PC-3 (cell line): ENCODE data around the gene LRCH1. TPM values are rescaled to one million over a fixed set of nuclear protein-coding genes. Genes with fewer than 3 reads are reported as not detected.

Source experiments
- ATAC-seq: fragments of 200-7000 bp; cut with Tn5 transposase; 2 replicates; pipeline ENCODE4 v1.9.1; 2020; ENCODE audit warnings: mild to moderate bottlenecking, moderate library complexity
- BruUV-seq: library from RNA; stranded (reverse); fragments of 400-500 nt; replicated peaks from 2 replicates; lab custom pipeline; 2021; lab: Mats Ljungman, UMichigan
- CTCF ChIA-PET: fragments of 300-600 bp; sonication (Branson Sonifier 250); formaldehyde crosslinking; loops from one replicate; lab custom pipeline; 2022; ENCODE audit warnings: antibody characterized with exemption; lab: Charles Lee
- POLR2A ChIA-PET: fragments of 300-600 bp; sonication (Branson Sonifier 250); formaldehyde crosslinking; loops from one replicate; lab custom pipeline; 2022; ENCODE audit warnings: antibody characterized with exemption; ENCODE audit not compliant: unreplicated experiment; lab: Charles Lee
- DNase-seq: peaks from one replicate; pipeline ENCODE4 v3.0.0-alpha.2; 2015
- H2AFZ ChIP-seq: fragments of 300-600 bp; sonication (generic); 2 replicates; pipeline ENCODE4 v1.6.0; 2016; ENCODE audit warnings: antibody characterized with exemption, low read length
- H3F3A ChIP-seq: fragments of 300-600 bp; sonication (generic); one replicate; pipeline ENCODE4 v1.6.0; 2017; ENCODE audit warnings: antibody characterized with exemption, low read length, control low read depth, mild to moderate bottlenecking; ENCODE audit not compliant: unreplicated experiment
- H3K27ac ChIP-seq: fragments of 300-600 bp; sonication (generic); 2 replicates; pipeline ENCODE4 v1.5.1; 2016; ENCODE audit warnings: mild to moderate bottlenecking, low read length
- H3K27me3 ChIP-seq: fragments of 300-600 bp; sonication (generic); 2 replicates; pipeline ENCODE4 v1.6.1; 2016; ENCODE audit warnings: low read length, mixed read lengths
- H3K36me3 ChIP-seq: fragments of 300-600 bp; sonication (generic); 2 replicates; pipeline ENCODE4 v1.6.1; 2016; ENCODE audit warnings: low read depth, mixed run types, low read length, mixed read lengths
- H3K4me1 ChIP-seq: fragments of 300-600 bp; sonication (generic); 2 replicates; pipeline ENCODE4 v1.5.1; 2016; ENCODE audit warnings: low read length; ENCODE audit not compliant: insufficient read depth
- H3K4me2 ChIP-seq: fragments of 300-600 bp; sonication (generic); 2 replicates; pipeline ENCODE4 v1.6.0; 2016; ENCODE audit warnings: low read length
- H3K4me3 ChIP-seq: fragments of 300-600 bp; sonication (generic); 2 replicates; pipeline ENCODE4 v1.5.1; 2016; ENCODE audit warnings: mild to moderate bottlenecking, low read length, mixed read lengths
- H3K79me2 ChIP-seq: fragments of 300-600 bp; sonication (generic); 2 replicates; pipeline ENCODE4 v1.6.1; 2017; ENCODE audit warnings: low read length, mixed read lengths
- H3K9ac ChIP-seq: fragments of 300-600 bp; sonication (generic); 2 replicates; pipeline ENCODE4 v1.6.0; 2016; ENCODE audit warnings: mild to moderate bottlenecking, low read length
- H3K9me2 ChIP-seq: fragments of 300-600 bp; sonication (generic); replicated peaks from 2 replicates; pipeline ENCODE4 v1.6.1; 2016; ENCODE audit warnings: mixed run types, low read length, mixed read lengths
- H3K9me3 ChIP-seq: fragments of 300-600 bp; sonication (generic); 2 replicates; pipeline ENCODE4 v1.6.1; 2016; ENCODE audit warnings: low read length, mixed read lengths
- H4K20me1 ChIP-seq: fragments of 300-600 bp; sonication (generic); 2 replicates; pipeline ENCODE4 v1.6.1; 2016; ENCODE audit warnings: low read length, mixed read lengths
- EZH2 ChIP-seq: fragments of 300-600 bp; sonication (generic); IDR thresholded peaks from one replicate; pipeline ENCODE4 v1.6.1; 2017; ENCODE audit warnings: antibody characterized with exemption, mild to moderate bottlenecking, low read length; ENCODE audit not compliant: unreplicated experiment
- EZH2phosphoT487 ChIP-seq: fragments of 300-600 bp; sonication (generic); IDR thresholded peaks from 2 replicates; pipeline ENCODE4 v1.6.1; 2018; ENCODE audit warnings: mild to moderate bottlenecking, antibody characterized with exemption, low read length, borderline replicate concordance
- intact Hi-C: fragments of 100-400 bp; cut with micrococcal nuclease; formaldehyde crosslinking; loops from 2 replicates; pipeline ENCODE4 v1.9.0; 2023
- total RNA-seq: library from RNA; depleted of rRNA; stranded (reverse); fragments of >200 nt; gene quantifications from 2 replicates; pipeline ENCODE4 v1.2.3, GENCODE V29; 2014
- TF ChIP-seq, protein P1 (sequence below): fragments of 300-600 bp; sonication (generic); conservative IDR thresholded peaks from 2 replicates; pipeline ENCODE4 v1.5.1; 2017; ENCODE audit warnings: antibody characterized with exemption, low read depth, mild to moderate bottlenecking, low read length

Gene LRCH1
- total RNA-seq, 1 experiment from 2014 or later: 4.3 TPM

GRCh38 chr13:46605076-46605824, 52.3 kb downstream of the LRCH1 start:
- POLR2A ChIA-PET: no interaction called here
- Histone ChIP-seq H3K27ac (no peak overlapping the region), H2AFZ (no peak overlapping the region), H3K4me3 (no peak overlapping the region), H3K4me2 (no peak overlapping the region), H3K79me2 (peaks cover 71% of the 10 kb centered on the region), H3K4me1 (peaks cover 42% of the 10 kb centered on the region), H4K20me1 (peaks cover 4% of the 10 kb centered on the region; the same call in 1 of the 2 replicates), H3F3A (no peaks in the 10 kb centered on the region), H3K9me3 (no peaks in the 10 kb centered on the region), H3K27me3 (no peaks in the 10 kb centered on the region), H3K36me3 (no peaks in the 10 kb centered on the region), H3K9ac (no peak overlapping the region), H3K9me2 (no peaks in the 10 kb centered on the region)
- TF ChIP-seq EZH2 (no peak), EZH2phosphoT487 (no peak)
- TF ChIP-seq, protein P1, sequence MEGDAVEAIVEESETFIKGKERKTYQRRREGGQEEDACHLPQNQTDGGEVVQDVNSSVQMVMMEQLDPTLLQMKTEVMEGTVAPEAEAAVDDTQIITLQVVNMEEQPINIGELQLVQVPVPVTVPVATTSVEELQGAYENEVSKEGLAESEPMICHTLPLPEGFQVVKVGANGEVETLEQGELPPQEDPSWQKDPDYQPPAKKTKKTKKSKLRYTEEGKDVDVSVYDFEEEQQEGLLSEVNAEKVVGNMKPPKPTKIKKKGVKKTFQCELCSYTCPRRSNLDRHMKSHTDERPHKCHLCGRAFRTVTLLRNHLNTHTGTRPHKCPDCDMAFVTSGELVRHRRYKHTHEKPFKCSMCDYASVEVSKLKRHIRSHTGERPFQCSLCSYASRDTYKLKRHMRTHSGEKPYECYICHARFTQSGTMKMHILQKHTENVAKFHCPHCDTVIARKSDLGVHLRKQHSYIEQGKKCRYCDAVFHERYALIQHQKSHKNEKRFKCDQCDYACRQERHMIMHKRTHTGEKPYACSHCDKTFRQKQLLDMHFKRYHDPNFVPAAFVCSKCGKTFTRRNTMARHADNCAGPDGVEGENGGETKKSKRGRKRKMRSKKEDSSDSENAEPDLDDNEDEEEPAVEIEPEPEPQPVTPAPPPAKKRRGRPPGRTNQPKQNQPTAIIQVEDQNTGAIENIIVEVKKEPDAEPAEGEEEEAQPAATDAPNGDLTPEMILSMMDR: no peak
- CTCF ChIA-PET: no interaction called here
- BruUV-seq: no TSS peak
- intact Hi-C loops: loop anchor here (5.0 kb wide), 1 partner anchor 42 kb away; no protein-coding TSS in a partner anchor
- no peak for DNase-seq
- no peak; the same call in 1 of the 2 replicates for ATAC-seq

- H3K9ac ChIP-seq: no peak overlapping the region
- H3K4me3 ChIP-seq: no peak overlapping the region
- ChIA-PET POLR2A (no interaction called here), CTCF (no interaction called here)
- peaks cover 35% of the 10 kb centered on the region for H3K4me1 ChIP-seq
- H3K27me3 ChIP-seq: no peaks in the 10 kb centered on the region
- peaks cover 74% of the 10 kb centered on the region for H3K79me2 ChIP-seq
- H3K27ac ChIP-seq: no peak overlapping the region
- intact Hi-C loops: loop anchor here (5.0 kb wide), 1 partner anchor 41 kb away; no protein-coding TSS in a partner anchor
- DNase-seq (peak; percentile 12), ATAC-seq (no peak)
- H2AFZ ChIP-seq: no peak overlapping the region
- no peaks in the 10 kb centered on the region for H3K36me3 ChIP-seq
- H4K20me1 ChIP-seq: peaks cover 2% of the 10 kb centered on the region; the same call in 1 of the 2 replicates
- H3K9me2 ChIP-seq: no peaks in the 10 kb centered on the region
- no peak overlapping the region for H3K4me2 ChIP-seq
- TF ChIP-seq, protein P1: no peak
- TF ChIP-seq EZH2 (no peak), EZH2phosphoT487 (no peak)
- H3F3A ChIP-seq: no peaks in the 10 kb centered on the region
- no TSS peak for BruUV-seq
- no peaks in the 10 kb centered on the region for H3K9me3 ChIP-seq
Measured at GRCh38 chr13:46605825-46606554, 53.0 kb downstream of the LRCH1 start.
